Gastroesophageal sphincter (tissue), 4 donors: ENCODE data around the gene COPA. TPM values are rescaled to one million over a fixed set of nuclear protein-coding genes. Genes with fewer than 3 reads are reported as not detected.
A peak's percentile ranks its signal among the peaks of the same experiment; 100 is the strongest.
"Not testable (repeated sequence)": the region's sequence is repeated elsewhere in the genome, so short reads cannot be mapped to it uniquely, and the experiment has no call there.

Experiments used
- ATAC-seq: fragments of 150-250 bp; one replicate; pipeline ENCODE4 v1.9.1; 2016; ENCODE audit warnings: mild to moderate bottlenecking, moderate library complexity
- H3K27ac ChIP-seq, 4 donors: fragments of 200-600 bp; sonication (generic) in 3 of 4; 1 replicate in 3 of 4; 2 replicates in 1 of 4; pipeline ENCODE4 v1.5.1; 2016 to 2019
- H3K27me3 ChIP-seq: fragments of 200-600 bp; sonication (generic); one replicate; pipeline ENCODE4 v1.5.1; 2019
- H3K36me3 ChIP-seq, 2 donors: fragments of 200-600 bp; sonication (generic); one replicate each; pipeline ENCODE4 v1.5.1; 2019; ENCODE audit warnings: control low read depth in 1 of 2
- H3K4me1 ChIP-seq, 3 donors: fragments of 200-600 bp; sonication (generic); 1 replicate in 2 of 3; 2 replicates in 1 of 3; pipeline ENCODE4 v1.5.1; 2016 to 2019; ENCODE audit warnings: control low read depth in 2 of 3
- H3K4me3 ChIP-seq, 2 donors: fragments of 200-600 bp; sonication (generic); one replicate each; pipeline ENCODE4 v1.5.1; 2019; ENCODE audit warnings: mild to moderate bottlenecking in 1 of 2, moderate library complexity in 1 of 2
- H3K9me3 ChIP-seq, 3 donors: fragments of 200-600 bp; sonication (generic); one replicate each; pipeline ENCODE4 v1.5.1; 2017 to 2019; ENCODE audit warnings: control low read depth in 2 of 3
- CTCF ChIP-seq, 4 experiments: fragments of 200-600 bp in 2 of 4; fragments of 450-650 bp in 2 of 4; sonication (generic) in 1 of 4; IDR thresholded peaks; one replicate each; pipeline ENCODE4 v1.5.1; 2017 to 2019; ENCODE audit warnings: antibody characterized with exemption in 4 of 4, mild to moderate bottlenecking in 2 of 4, moderate library complexity in 2 of 4
- EP300 ChIP-seq: sonication (generic); formaldehyde crosslinking; IDR thresholded peaks from one replicate; pipeline ENCODE4 v1.6.1; 2017; ENCODE audit warnings: antibody characterized with exemption, mild to moderate bottlenecking
- POLR2A ChIP-seq, 2 donors: fragments of 450-650 bp; IDR thresholded peaks; one replicate each; pipeline ENCODE4 v1.6.1; 2017; ENCODE audit warnings: antibody characterized with exemption in 2 of 2, mild to moderate bottlenecking in 2 of 2, moderate library complexity in 1 of 2
- POLR2AphosphoS5 ChIP-seq: sonication (generic); formaldehyde crosslinking; IDR thresholded peaks from one replicate; pipeline ENCODE4 v1.6.1; 2017; ENCODE audit warnings: antibody characterized with exemption
- WGBS, 2 donors: methylation state at CpG; one replicate each; pipeline ENCODE4 v1.1.5; 2018; ENCODE audit warnings: low coverage in 1 of 2; 5-methylcytosine and 5-hydroxymethylcytosine counted together
- total RNA-seq, 4 donors: library from RNA; depleted of rRNA; stranded (reverse); fragments of >200 nt; gene quantifications; one replicate each; pipeline ENCODE4 v1.1.0, GENCODE V29; 2016

COPA gene
- total RNA-seq, 4 donors from 2014 or later, result 92.3 to 127 (median 111) TPM

GRCh38 chr1:160293020-160293968, 49.8 kb downstream of the COPA start:
- Histone ChIP-seq H3K4me1 (peaks cover 0 to 5% (median 0%) of the 10 kb centered on the region in 3 donors), H3K4me3 (no peak overlapping the region), H3K36me3 (peaks cover 18 to 100% of the 10 kb centered on the region in 2 donors), H3K27me3 (no peaks in the 10 kb centered on the region), H3K9me3 (no peaks in the 10 kb centered on the region), H3K27ac (no peak overlapping the region)
- ATAC-seq, result no peak
- WGBS, 2 donors, result 76 to 80% methylated on average over 5 to 8 of the region's 8 CpGs
- TF ChIP-seq POLR2AphosphoS5, result no peak
- no peak for TF ChIP-seq POLR2A (IDR thresholded peaks at IDR 0.05)
- TF ChIP-seq EP300, result no peak
- TF ChIP-seq CTCF (IDR thresholded peaks at IDR 0.05), result no peak

GRCh38 chr1:160291248-160292220, 51.5 kb downstream of the COPA start:
- WGBS, 2 donors, result 18 to 51% methylated on average over 6 of the region's 11 CpGs
- Histone ChIP-seq H3K27ac (peak overlapping the region in 1 of 4 donors; percentile 35), H3K36me3 (peaks cover 18 to 88% of the 10 kb centered on the region in 2 donors), H3K27me3 (no peaks in the 10 kb centered on the region), H3K9me3 (no peaks in the 10 kb centered on the region), H3K4me3 (no peak overlapping the region), H3K4me1 (peaks cover 0 to 5% (median 0%) of the 10 kb centered on the region in 3 donors)
- TF ChIP-seq CTCF (IDR thresholded peaks at IDR 0.05), result peak; percentile 80 to 87 (median 82)
- no peak for TF ChIP-seq EP300
- peak; percentile 84 for ATAC-seq

GRCh38 chr1:160287769-160288168, 55.3 kb downstream of the COPA start:
- not testable (repeated sequence) for H3K27me3 ChIP-seq, H3K27ac ChIP-seq, H3K4me3 ChIP-seq, H3K9me3 ChIP-seq, ATAC-seq
- WGBS, 2 donors, result 88 to 92% methylated on average over 5 to 9 of the region's 12 CpGs
- Histone ChIP-seq H3K36me3 (peaks cover 16 to 53% of the 10 kb centered on the region in 2 donors), H3K4me1 (peaks cover 0 to 31% (median 12%) of the 10 kb centered on the region in 3 donors)

GRCh38 chr1:160285506-160285905, 57.5 kb downstream of the COPA start:
- Histone ChIP-seq H3K27me3 (no peaks in the 10 kb centered on the region), H3K4me3 (peak overlapping the region; percentile 68 to 100), H3K36me3 (peaks cover 3 to 53% of the 10 kb centered on the region in 2 donors), H3K9me3 (no peaks in the 10 kb centered on the region), H3K27ac (peak overlapping the region in 1 of 4 donors; percentile 84), H3K4me1 (peaks cover 0 to 27% (median 12%) of the 10 kb centered on the region in 3 donors)
- WGBS, 2 donors, result 80 to 84% methylated on average over 3 to 23 of the region's 23 CpGs
- no peak for ATAC-seq
- no peak for TF ChIP-seq POLR2A (IDR thresholded peaks at IDR 0.05)
- no peak for TF ChIP-seq CTCF (IDR thresholded peaks at IDR 0.05)
- TF ChIP-seq EP300, result no peak
- no peak for TF ChIP-seq POLR2AphosphoS5

- 0% methylated on average over 15 to 23 of the region's 27 CpGs for WGBS, 2 donors
- Histone ChIP-seq H3K4me1 (peaks cover 0 to 27% (median 12%) of the 10 kb centered on the region in 3 donors), H3K36me3 (peaks cover 2 to 53% of the 10 kb centered on the region in 2 donors), H3K27ac (peak within 1 kb of the TSS; percentile 83 to 94 (median 88)), H3K9me3 (no peaks in the 10 kb centered on the region), H3K4me3 (peak within 1 kb of the TSS; percentile 68 to 100), H3K27me3 (no peaks in the 10 kb centered on the region)
- TF ChIP-seq EP300, result no peak
- peak; percentile 98 for TF ChIP-seq POLR2AphosphoS5
- TF ChIP-seq POLR2A (IDR thresholded peaks at IDR 0.05), result peak; percentile 34 to 69
- TF ChIP-seq CTCF (IDR thresholded peaks at IDR 0.05), result peak in 1 of 4 experiments; percentile 3
- ATAC-seq, result peak; percentile 99
These were observed 58.2 kb downstream of the COPA start, which contains the start of gene PEX19 for GRCh38 chr1:160284782-160285344. PEX19 (minus strand) TSS chr1:160285133; CDS start chr1:160285124, 9 bp downstream.
